Neural crest cell (in vitro differentiated cells): ENCODE measurements around the gene RASA3. TPM values are rescaled to one million over a fixed set of nuclear protein-coding genes. Genes with fewer than 3 reads are reported as not detected.
"Not testable (repeated sequence)": the region's sequence is repeated elsewhere in the genome, so short reads cannot be mapped to it uniquely, and the experiment has no call there.

Source experiments
- DNase-seq: peaks from one replicate; pipeline ENCODE4 v3.0.0; 2021; ENCODE audit warnings: low read depth, mixed read lengths, low spot score
- H3K27ac Mint-ChIP-seq: one replicate; pipeline ENCODE4 v1.8.0; 2021; ENCODE audit warnings: mild to moderate bottlenecking, mixed read lengths; ENCODE audit not compliant: unreplicated experiment
- H3K27me3 Mint-ChIP-seq: 2 replicates; pipeline ENCODE4 v1.8.0; 2021; ENCODE audit warnings: low read depth, mild to moderate bottlenecking, mixed read lengths
- H3K36me3 Mint-ChIP-seq: 2 replicates; pipeline ENCODE4 v1.8.0; 2021; ENCODE audit warnings: low read depth, mild to moderate bottlenecking, mixed read lengths
- H3K4me1 Mint-ChIP-seq: 2 replicates; pipeline ENCODE4 v1.8.0; 2021; ENCODE audit warnings: mixed read lengths
- H3K4me3 Mint-ChIP-seq: one replicate; pipeline ENCODE4 v1.8.0; 2021; ENCODE audit warnings: mild to moderate bottlenecking, mixed read lengths
- H3K9me3 Mint-ChIP-seq: 2 replicates; pipeline ENCODE4 v1.8.0; 2021; ENCODE audit warnings: mixed read lengths
- total RNA-seq: library from RNA; stranded (reverse); gene quantifications from 2 replicates; pipeline ENCODE4 v1.2.1, GENCODE V29; 2021
- TF ChIP-seq, protein P1 (sequence below): fragments of 200-600 bp; sonication (generic); conservative IDR thresholded peaks from 2 replicates; pipeline ENCODE4 v1.5.0; 2021; ENCODE audit warnings: antibody characterized with exemption, mild to moderate bottlenecking

Gene RASA3
- total RNA-seq, 1 donor from 2014 or later, result 29.5 TPM

DNA sequence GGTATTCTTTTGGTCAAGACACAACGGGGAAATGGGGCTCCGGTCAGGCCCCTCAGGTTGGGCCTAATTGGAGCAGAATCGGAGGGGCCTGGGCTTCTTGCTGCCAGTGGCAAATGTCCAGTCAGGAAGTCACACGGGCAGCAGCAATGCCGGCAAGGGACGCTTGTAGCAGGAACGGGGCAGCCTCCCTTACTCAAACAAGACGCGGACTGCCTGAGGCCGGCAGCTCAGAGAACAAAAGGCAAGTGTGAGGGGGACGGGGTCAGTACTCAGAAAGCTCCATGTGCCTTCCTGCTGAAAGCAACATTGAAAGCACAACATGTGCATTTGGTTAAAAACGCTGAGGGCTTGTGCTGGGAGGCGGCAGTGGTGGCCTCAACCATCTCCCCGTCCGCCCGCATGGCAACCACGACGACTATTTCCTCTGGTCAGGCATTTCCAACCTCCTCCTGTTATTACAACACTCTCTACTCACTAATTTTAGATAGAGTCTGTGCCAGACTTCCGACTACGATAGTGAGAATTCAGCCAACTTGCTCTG is 20.5 kb upstream of the RASA3 start:
- no peaks in the 10 kb centered on the region for H3K27me3 Mint-ChIP-seq
- H3K36me3 Mint-ChIP-seq, result peaks cover 5% of the 10 kb centered on the region
- peak; percentile 36 for DNase-seq
- H3K4me1 Mint-ChIP-seq, result peaks cover 34% of the 10 kb centered on the region
- H3K4me3 Mint-ChIP-seq, result no peak overlapping the region
- H3K9me3 Mint-ChIP-seq, result peaks cover 7% of the 10 kb centered on the region
- no peak overlapping the region for H3K27ac Mint-ChIP-seq
- TF ChIP-seq, protein P1, sequence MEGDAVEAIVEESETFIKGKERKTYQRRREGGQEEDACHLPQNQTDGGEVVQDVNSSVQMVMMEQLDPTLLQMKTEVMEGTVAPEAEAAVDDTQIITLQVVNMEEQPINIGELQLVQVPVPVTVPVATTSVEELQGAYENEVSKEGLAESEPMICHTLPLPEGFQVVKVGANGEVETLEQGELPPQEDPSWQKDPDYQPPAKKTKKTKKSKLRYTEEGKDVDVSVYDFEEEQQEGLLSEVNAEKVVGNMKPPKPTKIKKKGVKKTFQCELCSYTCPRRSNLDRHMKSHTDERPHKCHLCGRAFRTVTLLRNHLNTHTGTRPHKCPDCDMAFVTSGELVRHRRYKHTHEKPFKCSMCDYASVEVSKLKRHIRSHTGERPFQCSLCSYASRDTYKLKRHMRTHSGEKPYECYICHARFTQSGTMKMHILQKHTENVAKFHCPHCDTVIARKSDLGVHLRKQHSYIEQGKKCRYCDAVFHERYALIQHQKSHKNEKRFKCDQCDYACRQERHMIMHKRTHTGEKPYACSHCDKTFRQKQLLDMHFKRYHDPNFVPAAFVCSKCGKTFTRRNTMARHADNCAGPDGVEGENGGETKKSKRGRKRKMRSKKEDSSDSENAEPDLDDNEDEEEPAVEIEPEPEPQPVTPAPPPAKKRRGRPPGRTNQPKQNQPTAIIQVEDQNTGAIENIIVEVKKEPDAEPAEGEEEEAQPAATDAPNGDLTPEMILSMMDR, result no peak

DNA sequence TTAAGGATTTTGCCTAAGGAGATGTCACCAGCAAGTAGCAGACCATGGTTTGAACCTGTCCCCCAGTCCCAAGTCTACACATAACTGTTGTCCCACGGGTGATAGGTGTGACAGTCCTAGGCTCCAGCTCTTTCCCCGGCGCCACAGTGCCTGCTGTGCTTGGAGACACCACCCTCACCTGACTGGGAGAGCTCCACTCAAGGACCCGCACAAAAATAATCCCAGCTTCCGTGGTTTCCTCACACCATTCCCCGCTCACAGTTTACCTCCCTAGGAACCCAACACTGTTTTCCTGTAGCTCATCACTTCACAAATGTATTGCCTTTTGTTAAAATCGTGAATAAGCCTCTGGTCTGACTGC is 19.8 kb upstream of the RASA3 start:
- TF ChIP-seq, protein P1, result no peak
- Mint-ChIP-seq H3K27me3 (no peaks in the 10 kb centered on the region), H3K9me3 (peaks cover 7% of the 10 kb centered on the region), H3K36me3 (peaks cover 5% of the 10 kb centered on the region), H3K4me3 (no peak overlapping the region), H3K27ac (no peak overlapping the region), H3K4me1 (peaks cover 34% of the 10 kb centered on the region)
- no peak for DNase-seq

DNA sequence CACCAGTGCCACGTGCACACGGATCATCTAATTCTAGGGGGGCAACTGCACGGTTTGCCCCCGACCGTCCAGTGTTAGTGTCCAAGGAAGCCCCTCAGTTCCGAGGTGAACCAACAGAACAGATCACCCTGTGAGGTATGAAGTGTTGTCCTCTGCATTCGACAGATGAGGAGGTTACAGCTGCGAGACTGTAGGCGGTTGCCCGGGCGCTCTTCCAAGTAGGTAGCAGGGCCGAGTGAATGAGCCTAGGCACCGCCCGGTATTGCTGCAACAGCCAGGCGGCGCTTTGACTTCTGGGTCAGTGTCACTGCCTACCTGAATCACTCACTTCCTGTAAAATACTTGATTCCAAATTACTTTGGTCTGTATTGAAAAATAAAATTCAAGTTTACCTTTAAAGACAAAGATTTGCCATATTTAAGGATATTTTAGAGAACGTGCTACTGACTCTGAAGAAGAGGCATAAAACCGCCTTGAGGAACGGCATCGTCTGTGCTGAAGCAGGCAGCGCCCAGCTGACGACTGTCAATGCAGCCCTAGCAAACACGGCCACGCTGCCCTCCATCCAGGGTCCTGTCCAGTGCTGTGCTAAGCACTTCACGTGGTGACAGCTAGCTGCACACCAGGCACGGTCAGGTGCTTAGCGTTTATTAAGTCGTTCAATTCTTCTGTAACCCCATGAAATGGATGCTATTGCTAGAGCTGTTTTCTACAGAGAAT is 19.3 kb upstream of the RASA3 start:
- peaks cover 36% of the 10 kb centered on the region for H3K4me1 Mint-ChIP-seq
- H3K27ac Mint-ChIP-seq, result no peak overlapping the region
- DNase-seq, result no peak
- no peak overlapping the region for H3K4me3 Mint-ChIP-seq
- peaks cover 5% of the 10 kb centered on the region for H3K36me3 Mint-ChIP-seq
- H3K27me3 Mint-ChIP-seq, result no peaks in the 10 kb centered on the region
- TF ChIP-seq, protein P1, result no peak
- H3K9me3 Mint-ChIP-seq, result peaks cover 7% of the 10 kb centered on the region

DNA sequence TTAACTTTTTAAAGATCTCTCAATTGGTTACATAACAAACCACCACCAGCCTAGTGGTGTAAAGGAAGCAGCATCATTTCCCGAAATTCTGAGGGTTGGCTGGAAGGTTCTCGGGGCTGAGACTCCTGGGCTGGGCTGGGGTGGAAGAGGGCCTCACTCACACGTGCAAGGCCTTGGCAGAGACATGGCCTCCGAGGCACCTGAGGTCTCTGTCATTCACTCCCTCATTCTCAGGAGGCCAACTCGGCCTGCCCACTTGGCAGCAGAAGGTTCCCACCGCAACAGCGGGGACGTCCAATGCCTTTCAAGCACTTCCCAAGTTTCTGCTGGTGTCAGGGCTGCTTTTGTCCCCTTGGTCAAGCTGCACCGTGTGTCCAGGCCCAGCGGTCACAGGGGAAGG is 18.6 kb upstream of the RASA3 start:
- no peak for DNase-seq
- H3K4me1 Mint-ChIP-seq, result peaks cover 34% of the 10 kb centered on the region
- no peak overlapping the region for H3K4me3 Mint-ChIP-seq
- H3K27me3 Mint-ChIP-seq, result no peaks in the 10 kb centered on the region
- TF ChIP-seq, protein P1, result no peak
- peaks cover 7% of the 10 kb centered on the region for H3K9me3 Mint-ChIP-seq
- no peak overlapping the region for H3K27ac Mint-ChIP-seq
- peaks cover 5% of the 10 kb centered on the region for H3K36me3 Mint-ChIP-seq

DNA sequence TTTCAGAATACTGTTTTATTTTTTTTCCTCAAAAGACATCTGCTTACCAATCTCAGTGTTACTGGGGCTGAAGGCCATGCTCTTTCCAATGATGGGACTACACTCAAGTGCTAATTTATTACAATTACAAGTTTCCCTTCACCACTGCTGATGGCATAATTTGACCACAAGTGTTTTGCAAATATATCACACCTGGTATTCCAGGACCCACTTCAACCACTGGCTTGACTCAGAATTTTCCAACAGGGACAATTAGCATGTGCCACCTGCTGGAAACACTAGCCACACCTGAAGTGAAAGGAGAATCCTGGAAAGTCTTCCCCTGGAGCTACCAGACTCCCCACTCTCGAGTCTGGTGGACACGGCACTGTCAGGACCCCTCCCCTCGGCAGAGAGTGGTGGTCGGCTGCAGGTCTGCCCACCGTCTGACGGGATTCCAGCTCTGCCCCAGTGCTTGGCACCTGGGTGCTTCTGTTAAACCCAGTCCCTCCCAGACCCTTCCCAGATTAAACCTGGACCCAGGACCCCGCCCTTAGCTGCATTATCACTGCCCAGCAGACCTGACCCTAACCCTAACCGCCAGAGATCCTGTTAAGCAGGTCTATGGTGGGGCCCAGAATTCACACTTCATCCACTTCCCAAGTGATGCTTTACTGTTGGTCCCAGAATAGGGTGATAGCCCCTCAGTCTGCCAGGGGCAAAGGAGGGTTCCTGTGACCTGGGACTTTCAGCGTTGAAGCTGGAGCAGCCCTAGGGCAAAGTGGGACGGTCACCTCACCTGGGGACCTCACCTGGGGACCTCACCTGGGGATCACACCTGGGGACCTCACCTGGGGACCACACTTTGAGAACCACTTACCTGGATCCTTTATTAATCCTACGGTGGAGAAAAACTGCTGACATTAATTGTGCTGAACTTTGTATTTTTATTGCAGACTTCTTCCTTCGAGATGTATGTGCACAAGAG is 17.6 kb upstream of the RASA3 start:
- DNase-seq, result no peak
- H3K27me3 Mint-ChIP-seq, result no peaks in the 10 kb centered on the region
- TF ChIP-seq, protein P1, result no peak
- H3K27ac Mint-ChIP-seq, result no peak overlapping the region
- H3K36me3 Mint-ChIP-seq, result peaks cover 5% of the 10 kb centered on the region
- H3K4me3 Mint-ChIP-seq, result no peak overlapping the region
- H3K9me3 Mint-ChIP-seq, result peaks cover 7% of the 10 kb centered on the region
- peaks cover 34% of the 10 kb centered on the region for H3K4me1 Mint-ChIP-seq

DNA sequence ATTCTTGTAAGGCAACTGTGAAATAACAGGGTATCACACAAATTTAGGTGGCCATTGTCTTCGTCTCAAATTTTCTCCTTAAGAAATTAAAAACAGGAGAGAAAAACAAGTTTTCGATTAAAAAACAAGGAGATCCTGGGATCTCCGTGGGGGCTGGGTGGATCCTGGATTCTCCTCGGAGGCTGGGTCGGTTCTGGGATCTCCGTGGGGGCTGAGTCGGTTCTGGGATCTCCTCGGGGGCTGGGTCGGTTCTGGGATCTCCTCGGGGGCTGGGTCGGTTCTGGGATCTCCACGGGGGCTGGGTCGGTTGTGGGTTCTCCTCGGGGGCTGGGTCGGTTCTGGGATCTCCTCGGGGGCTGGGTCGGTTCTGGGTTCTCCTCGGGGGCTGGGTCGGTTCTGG is 16.5 kb upstream of the RASA3 start:
- not testable (repeated sequence) for H3K27ac Mint-ChIP-seq, H3K36me3 Mint-ChIP-seq, H3K27me3 Mint-ChIP-seq, H3K9me3 Mint-ChIP-seq, H3K4me3 Mint-ChIP-seq, DNase-seq
- H3K4me1 Mint-ChIP-seq, result peaks cover 32% of the 10 kb centered on the region
